ENCODE data around the gene RER1. TPM values are rescaled to one million over a fixed set of nuclear protein-coding genes. Genes with fewer than 3 reads are reported as not detected.

Gene RER1
- total RNA-seq, 1 donor from 2014 or later = 79.1 TPM

GRCh38 chr1:2368053-2368744 is 23.4 kb upstream of the RER1 start:
- no peak for DNase-seq (ENCODE audit: low read depth)
- Histone ChIP-seq H3K36me3 (ENCODE audit: control insufficient read depth, insufficient read depth, low read length) (no peaks in the 10 kb centered on the region), H3K27me3 (ENCODE audit: control insufficient read depth, insufficient read depth, low read length) (no peaks in the 10 kb centered on the region)

GRCh38 chr1:2372551-2373490 is 18.8 kb upstream of the RER1 start:
- no peak overlapping the region for H3K4me3 ChIP-seq (ENCODE audit: low read depth, low read length)
- H3K27me3 ChIP-seq (ENCODE audit: control insufficient read depth, insufficient read depth, low read length) = peaks cover 9% of the 10 kb centered on the region
- TF ChIP-seq CTCF (IDR thresholded peaks at IDR 0.05; ENCODE audit: insufficient read depth, low read length, poor library complexity, severe bottlenecking) = no peak
- DNase-seq (ENCODE audit: low read depth) = no peak
- no peaks in the 10 kb centered on the region for H3K36me3 ChIP-seq (ENCODE audit: control insufficient read depth, insufficient read depth, low read length)

More at GRCh38 chr1:2368053-2368744, 23.4 kb upstream of the RER1 start:
- H3K4me3 ChIP-seq (ENCODE audit: low read depth, low read length) = no peak overlapping the region
- TF ChIP-seq CTCF (IDR thresholded peaks at IDR 0.05; ENCODE audit: insufficient read depth, low read length, poor library complexity, severe bottlenecking) = no peak

- TF ChIP-seq CTCF (IDR thresholded peaks at IDR 0.05; ENCODE audit: insufficient read depth, low read length, poor library complexity, severe bottlenecking) = no peak
- H3K36me3 ChIP-seq (ENCODE audit: control insufficient read depth, insufficient read depth, low read length) = no peaks in the 10 kb centered on the region
- H3K4me3 ChIP-seq (ENCODE audit: low read depth, low read length) = no peak overlapping the region
- no peak for DNase-seq (ENCODE audit: low read depth)
- peaks cover 12% of the 10 kb centered on the region for H3K27me3 ChIP-seq (ENCODE audit: control insufficient read depth, insufficient read depth, low read length)
Measured at GRCh38 chr1:2373551-2374251, 17.9 kb upstream of the RER1 start.

- no peak for DNase-seq (ENCODE audit: low read depth)
- no peaks in the 10 kb centered on the region for H3K36me3 ChIP-seq (ENCODE audit: control insufficient read depth, insufficient read depth, low read length)
- no peak overlapping the region for H3K4me3 ChIP-seq (ENCODE audit: low read depth, low read length)
- no peak for TF ChIP-seq CTCF (IDR thresholded peaks at IDR 0.05; ENCODE audit: insufficient read depth, low read length, poor library complexity, severe bottlenecking)
- H3K27me3 ChIP-seq (ENCODE audit: control insufficient read depth, insufficient read depth, low read length) = peaks cover 12% of the 10 kb centered on the region
Measured at GRCh38 chr1:2374252-2375155, 17.1 kb upstream of the RER1 start.

GRCh38 chr1:2375246-2375922 is 16.3 kb upstream of the RER1 start:
- no peak for DNase-seq (ENCODE audit: low read depth)
- Histone ChIP-seq H3K36me3 (ENCODE audit: control insufficient read depth, insufficient read depth, low read length) (no peaks in the 10 kb centered on the region), H3K4me3 (ENCODE audit: low read depth, low read length) (no peak overlapping the region), H3K27me3 (ENCODE audit: control insufficient read depth, insufficient read depth, low read length) (peaks cover 12% of the 10 kb centered on the region)
- TF ChIP-seq CTCF (IDR thresholded peaks at IDR 0.05; ENCODE audit: insufficient read depth, low read length, poor library complexity, severe bottlenecking) = no peak

All from kidney epithelial cell (primary cell).